Measurements from ENCODE around the gene SF3B3. TPM values are rescaled to one million over a fixed set of nuclear protein-coding genes. Genes with fewer than 3 reads are reported as not detected.

The SF3B3 gene
- total RNA-seq, 1 experiment from 2014 or later = 403 TPM

GRCh38 chr16:70512456-70512855 lies 11.2 kb upstream of the SF3B3 start:
- ATAC-seq (no peak), DNase-seq (ENCODE audit: low read depth, low spot score) (no peak)
- H2AFZ ChIP-seq (ENCODE audit: low read depth, low read length, poor library complexity, severe bottlenecking) = no peak overlapping the region
- intact Hi-C loops (cut with micrococcal nuclease) = no loop called here
- peaks cover 33 to 38% of the 10 kb centered on the region in 2 experiments; a peak in 3 of 4 replicates for H3K36me3 ChIP-seq (ENCODE audit: control insufficient read depth in 1 of 2, insufficient read depth in 2 of 2, low read length in 2 of 2)
- H3K9me3 ChIP-seq (ENCODE audit: control insufficient read depth in 1 of 2, insufficient read depth in 1 of 2, low read depth in 1 of 2, low read length in 2 of 2) = no peaks in the 10 kb centered on the region
- BruUV-seq (replicated peaks) = no TSS peak
- no peak overlapping the region for H3K9ac ChIP-seq (ENCODE audit: low read length)
- no peak overlapping the region for H3K4me3 ChIP-seq (replicated peaks in 1 of 2; ENCODE audit: low read depth in 1 of 2, low read length in 2 of 2)
- RAD21 ChIA-PET (ENCODE audit: low non-redundant PET in 1 of 2, low total read pairs in 2 of 2, uncharacterized antibody in 2 of 2, unreplicated experiment in 2 of 2) = no interaction called here
- H4K20me1 ChIP-seq (ENCODE audit: insufficient read depth) = no peaks in the 10 kb centered on the region
- POLR2A ChIA-PET = no interaction called here
- H3K4me2 ChIP-seq (ENCODE audit: low read length) = no peak overlapping the region
- no peaks in the 10 kb centered on the region for H3K4me1 ChIP-seq (ENCODE audit: control insufficient read depth in 1 of 2, insufficient read depth in 2 of 2, low read length in 2 of 2)
- CTCF ChIA-PET = no interaction called here
- TF ChIP-seq SRF (IDR thresholded peaks at IDR 0.05; ENCODE audit: low read depth) (no peak), TCF7L2 (IDR thresholded peaks at IDR 0.05; ENCODE audit: borderline replicate concordance, extremely low read depth, insufficient read depth, insufficient read length) (no peak), YY1 (IDR thresholded peaks at IDR 0.05; ENCODE audit: extremely low read depth, insufficient replicate concordance, low read depth, low read length) (no peak), EGR1 (IDR thresholded peaks at IDR 0.05; ENCODE audit: low read depth) (no peak), POLR2A (IDR thresholded peaks at IDR 0.05; ENCODE audit: borderline replicate concordance, extremely low read depth, insufficient read depth, insufficient read length) (no peak), EZH2 (IDR thresholded peaks at IDR 0.05) (no peak), ZNF274 (IDR thresholded peaks at IDR 0.05; ENCODE audit: low read depth, low read length) (no peak), ELF1 (IDR thresholded peaks at IDR 0.05; ENCODE audit: borderline replicate concordance, low read depth) (no peak), ZFX (IDR thresholded peaks at IDR 0.05) (no peak), CBX3 (IDR thresholded peaks at IDR 0.05; ENCODE audit: low read depth) (no peak), SIN3A (IDR thresholded peaks at IDR 0.05; ENCODE audit: low read depth) (no peak), ZBTB33 (IDR thresholded peaks at IDR 0.05; ENCODE audit: extremely low read depth, insufficient replicate concordance, low read length) (no peak), CEBPB (IDR thresholded peaks at IDR 0.05; ENCODE audit: low read depth) (no peak), POLR2AphosphoS5 (IDR thresholded peaks at IDR 0.05; ENCODE audit: low read depth, low read length) (no peak), REST (IDR thresholded peaks at IDR 0.05; ENCODE audit: low read depth) (no peak), SP1 (IDR thresholded peaks at IDR 0.05; ENCODE audit: low read depth) (no peak), JUND (IDR thresholded peaks at IDR 0.05) (no peak)
- TF ChIP-seq, protein P1, sequence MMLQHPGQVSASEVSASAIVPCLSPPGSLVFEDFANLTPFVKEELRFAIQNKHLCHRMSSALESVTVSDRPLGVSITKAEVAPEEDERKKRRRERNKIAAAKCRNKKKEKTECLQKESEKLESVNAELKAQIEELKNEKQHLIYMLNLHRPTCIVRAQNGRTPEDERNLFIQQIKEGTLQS (IDR thresholded peaks at IDR 0.05) = no peak
- H3K79me2 ChIP-seq (ENCODE audit: insufficient read depth, low read length) = no peaks in the 10 kb centered on the region
- H3K27ac ChIP-seq (ENCODE audit: low read depth, low read length) = no peak overlapping the region
- no peaks in the 10 kb centered on the region for H3K9me2 ChIP-seq (ENCODE audit: insufficient read depth)
- no peaks in the 10 kb centered on the region for H3K27me3 ChIP-seq (ENCODE audit: insufficient read depth, low read length)
